ENCODE measurements around the gene UBAC1. TPM values are rescaled to one million over a fixed set of nuclear protein-coding genes. Genes with fewer than 3 reads are reported as not detected.
A peak's percentile ranks its signal among the peaks of the same experiment; 100 is the strongest.

Gene UBAC1
- total and polyA plus RNA-seq, 12 donors, result 73.8 to 172 (median 85.5) TPM

- no peak for ATAC-seq
- Histone ChIP-seq H3K27me3 (no peaks in the 10 kb centered on the region), H3K9me3 (no peaks in the 10 kb centered on the region), H3K27ac (no peak overlapping the region), H3K4me3 (no peak overlapping the region), H3K36me3 (peaks cover 0 to 68% (median 8%) of the 10 kb centered on the region in 9 donors), H3K4me1 (peaks cover 0 to 17% (median 9%) of the 10 kb centered on the region in 9 donors)
- DNase-seq, result no peak
- no peak for TF ChIP-seq CTCF (IDR thresholded peaks at IDR 0.05)
- 91 to 93% methylated on average over 19 of the region's 19 CpGs for WGBS, 2 donors
- intact Hi-C loops (cut with DNase I), result no loop called here
Measured at GRCh38 chr9:135925496-135926133, 35.6 kb downstream of the UBAC1 start.

GRCh38 chr9:135924628-135925338, 36.4 kb downstream of the UBAC1 start:
- Histone ChIP-seq H3K9me3 (no peaks in the 10 kb centered on the region), H3K36me3 (peaks cover 0 to 60% (median 4%) of the 10 kb centered on the region in 9 donors), H3K4me1 (peaks cover 0 to 17% (median 9%) of the 10 kb centered on the region in 9 donors), H3K27me3 (no peaks in the 10 kb centered on the region), H3K4me3 (no peak overlapping the region), H3K27ac (no peak overlapping the region)
- DNase-seq, result no peak
- intact Hi-C loops (cut with DNase I), result no loop called here
- no peak for ATAC-seq
- 81 to 82% methylated on average over 27 of the region's 27 CpGs for WGBS, 2 donors
- TF ChIP-seq CTCF (IDR thresholded peaks at IDR 0.05), result peak in 1 of 9 donors; percentile 9

- 96 to 97% methylated on average over 13 of the region's 13 CpGs for WGBS, 2 donors
- Histone ChIP-seq H3K27me3 (no peaks in the 10 kb centered on the region), H3K4me1 (peaks cover 0 to 17% (median 9%) of the 10 kb centered on the region in 9 donors), H3K36me3 (peaks cover 0 to 51% (median 4%) of the 10 kb centered on the region in 9 donors), H3K27ac (no peak overlapping the region), H3K4me3 (no peak overlapping the region), H3K9me3 (peaks cover 0 to 10% (median 5%) of the 10 kb centered on the region in 11 donors)
- intact Hi-C loops (cut with DNase I), result no loop called here
- DNase-seq (no peak), ATAC-seq (no peak)
- TF ChIP-seq CTCF (IDR thresholded peaks at IDR 0.05), result no peak
Measured at GRCh38 chr9:135923508-135923907, 37.7 kb downstream of the UBAC1 start.

- 83 to 92% methylated on average over 14 of the region's 14 CpGs for WGBS, 2 donors
- peaks cover 0 to 54% (median 6%) of the 10 kb centered on the region in 9 donors for H3K36me3 ChIP-seq
- no peak overlapping the region for H3K27ac ChIP-seq
- peaks cover 0 to 8% (median 2%) of the 10 kb centered on the region in 9 donors for H3K4me1 ChIP-seq
- intact Hi-C loops (cut with DNase I), result no loop called here
- no peak for TF ChIP-seq CTCF (IDR thresholded peaks at IDR 0.05)
- DNase-seq (no peak), ATAC-seq (peak in 1 of 8 donors; percentile 22)
- H3K27me3 ChIP-seq, result no peaks in the 10 kb centered on the region
- no peak overlapping the region for H3K4me3 ChIP-seq
- peaks cover 0 to 27% (median 17%) of the 10 kb centered on the region in 11 donors for H3K9me3 ChIP-seq
Measured at GRCh38 chr9:135921749-135922310, 39.3 kb downstream of the UBAC1 start.

All from heart right ventricle (tissue), 16 donors.